IPS-18a (cell line): ENCODE results near the gene KLHL12.

Experiments
- H3K27ac ChIP-seq: one replicate; pipeline ENCODE4 v1.5.1; 2013; ENCODE audit warnings: low read length
- H3K27me3 ChIP-seq: one replicate; pipeline ENCODE4 v1.6.1; 2013; ENCODE audit warnings: mild to moderate bottlenecking, low read length; ENCODE audit not compliant: control insufficient read depth, insufficient read depth
- H3K36me3 ChIP-seq: one replicate; pipeline ENCODE4 v1.6.1; 2013; ENCODE audit warnings: low read depth, low read length; ENCODE audit not compliant: control insufficient read depth
- H3K4me1 ChIP-seq: one replicate; pipeline ENCODE4 v1.6.1; 2013; ENCODE audit warnings: low read depth, low read length; ENCODE audit not compliant: control insufficient read depth
- H3K4me3 ChIP-seq: one replicate; pipeline ENCODE4 v1.5.1; 2013; ENCODE audit warnings: low read length
- H3K9ac ChIP-seq: one replicate; pipeline ENCODE4 v1.6.1; 2013; ENCODE audit warnings: mild to moderate bottlenecking, low read length, moderate library complexity
- H3K9me3 ChIP-seq: one replicate; pipeline ENCODE4 v1.6.1; 2013; ENCODE audit warnings: low read depth, low read length; ENCODE audit not compliant: control insufficient read depth

KLHL12 gene

GRCh38 chr1:202926581-202927491, at the start of gene KLHL12:
Gene KLHL12, minus strand, starts transcription at chr1:202927234. Its CDS starts 2,072 bp downstream, at chr1:202925162.
- Histone ChIP-seq H3K4me3 (peak within 1 kb of the TSS; percentile 96), H3K4me1 (no peaks in the 10 kb centered on the region), H3K27me3 (no peaks in the 10 kb centered on the region), H3K27ac (peak within 1 kb of the TSS; percentile 46), H3K9ac (peak within 1 kb of the TSS; percentile 68), H3K36me3 (peaks cover 14% of the 10 kb centered on the region), H3K9me3 (no peaks in the 10 kb centered on the region)

GRCh38 chr1:202976633-202977032, 49.6 kb upstream of the KLHL12 start:
- Histone ChIP-seq H3K9me3 (no peaks in the 10 kb centered on the region), H3K4me1 (no peaks in the 10 kb centered on the region), H3K27ac (no peak overlapping the region), H3K4me3 (no peak overlapping the region), H3K27me3 (no peaks in the 10 kb centered on the region), H3K36me3 (no peaks in the 10 kb centered on the region), H3K9ac (no peak overlapping the region)

GRCh38 chr1:202974856-202975255, 47.8 kb upstream of the KLHL12 start:
- Histone ChIP-seq H3K4me1 (no peaks in the 10 kb centered on the region), H3K9ac (no peak overlapping the region), H3K9me3 (no peaks in the 10 kb centered on the region), H3K4me3 (no peak overlapping the region), H3K27ac (no peak overlapping the region), H3K27me3 (no peaks in the 10 kb centered on the region), H3K36me3 (no peaks in the 10 kb centered on the region)

DNA sequence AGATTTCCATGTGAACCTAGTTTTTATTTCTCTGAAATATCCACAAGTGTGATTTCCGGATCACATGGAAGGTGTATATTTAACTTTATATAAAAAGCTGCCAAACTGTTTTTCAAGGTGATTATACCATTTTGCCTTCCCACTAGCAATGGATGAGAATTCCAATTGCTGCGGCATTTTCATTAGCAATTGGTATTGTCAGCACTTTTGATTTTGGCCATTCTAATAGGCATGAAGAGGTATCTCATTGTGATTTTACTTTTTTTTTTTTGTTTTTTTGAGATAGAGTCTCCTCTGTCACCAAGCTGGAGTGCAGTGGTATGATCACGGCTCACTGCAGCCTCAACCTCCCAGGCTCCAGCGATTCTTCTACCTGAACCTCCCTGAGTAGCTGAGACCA, 45.0 kb upstream of the KLHL12 start:
- no peak overlapping the region for H3K9ac ChIP-seq
- H3K36me3 ChIP-seq, result no peaks in the 10 kb centered on the region
- peaks cover 4% of the 10 kb centered on the region for H3K4me1 ChIP-seq
- H3K9me3 ChIP-seq, result no peaks in the 10 kb centered on the region
- H3K4me3 ChIP-seq, result no peak overlapping the region
- peaks cover 10% of the 10 kb centered on the region for H3K27me3 ChIP-seq
- no peak overlapping the region for H3K27ac ChIP-seq

GRCh38 chr1:202968895-202969295, 41.9 kb upstream of the KLHL12 start:
- peaks cover 4% of the 10 kb centered on the region for H3K4me1 ChIP-seq
- no peak overlapping the region for H3K9ac ChIP-seq
- H3K9me3 ChIP-seq, result no peaks in the 10 kb centered on the region
- no peak overlapping the region for H3K4me3 ChIP-seq
- peaks cover 10% of the 10 kb centered on the region for H3K27me3 ChIP-seq
- H3K36me3 ChIP-seq, result peaks cover 5% of the 10 kb centered on the region
- H3K27ac ChIP-seq, result no peak overlapping the region

- Histone ChIP-seq H3K4me1 (peaks cover 4% of the 10 kb centered on the region), H3K27ac (no peak overlapping the region), H3K9me3 (no peaks in the 10 kb centered on the region), H3K27me3 (peaks cover 10% of the 10 kb centered on the region), H3K4me3 (peak overlapping the region; percentile 68), H3K36me3 (peaks cover 5% of the 10 kb centered on the region), H3K9ac (no peak overlapping the region)
Observed at GRCh38 chr1:202968351-202968750, 41.3 kb upstream of the KLHL12 start.

GRCh38 chr1:202967684-202968281, 40.7 kb upstream of the KLHL12 start:
- H3K9ac ChIP-seq, result peak overlapping the region; percentile 51
- H3K27ac ChIP-seq, result no peak overlapping the region
- H3K36me3 ChIP-seq, result peaks cover 5% of the 10 kb centered on the region
- no peaks in the 10 kb centered on the region for H3K9me3 ChIP-seq
- peaks cover 10% of the 10 kb centered on the region for H3K27me3 ChIP-seq
- H3K4me1 ChIP-seq, result peaks cover 4% of the 10 kb centered on the region
- H3K4me3 ChIP-seq, result peak overlapping the region; percentile 68

GRCh38 chr1:202966006-202966898, 39.2 kb upstream of the KLHL12 start:
- H3K9me3 ChIP-seq, result no peaks in the 10 kb centered on the region
- peaks cover 4% of the 10 kb centered on the region for H3K4me1 ChIP-seq
- peaks cover 9% of the 10 kb centered on the region for H3K36me3 ChIP-seq
- peaks cover 10% of the 10 kb centered on the region for H3K27me3 ChIP-seq
- H3K4me3 ChIP-seq, result peak overlapping the region; percentile 79
- H3K9ac ChIP-seq, result peak overlapping the region; percentile 68
- no peak overlapping the region for H3K27ac ChIP-seq

GRCh38 chr1:202965422-202965821, 38.4 kb upstream of the KLHL12 start:
- H3K27ac ChIP-seq, result no peak overlapping the region
- peaks cover 10% of the 10 kb centered on the region for H3K27me3 ChIP-seq
- H3K9ac ChIP-seq, result no peak overlapping the region
- peaks cover 4% of the 10 kb centered on the region for H3K4me1 ChIP-seq
- H3K4me3 ChIP-seq, result no peak overlapping the region
- H3K36me3 ChIP-seq, result peaks cover 9% of the 10 kb centered on the region
- no peaks in the 10 kb centered on the region for H3K9me3 ChIP-seq

DNA sequence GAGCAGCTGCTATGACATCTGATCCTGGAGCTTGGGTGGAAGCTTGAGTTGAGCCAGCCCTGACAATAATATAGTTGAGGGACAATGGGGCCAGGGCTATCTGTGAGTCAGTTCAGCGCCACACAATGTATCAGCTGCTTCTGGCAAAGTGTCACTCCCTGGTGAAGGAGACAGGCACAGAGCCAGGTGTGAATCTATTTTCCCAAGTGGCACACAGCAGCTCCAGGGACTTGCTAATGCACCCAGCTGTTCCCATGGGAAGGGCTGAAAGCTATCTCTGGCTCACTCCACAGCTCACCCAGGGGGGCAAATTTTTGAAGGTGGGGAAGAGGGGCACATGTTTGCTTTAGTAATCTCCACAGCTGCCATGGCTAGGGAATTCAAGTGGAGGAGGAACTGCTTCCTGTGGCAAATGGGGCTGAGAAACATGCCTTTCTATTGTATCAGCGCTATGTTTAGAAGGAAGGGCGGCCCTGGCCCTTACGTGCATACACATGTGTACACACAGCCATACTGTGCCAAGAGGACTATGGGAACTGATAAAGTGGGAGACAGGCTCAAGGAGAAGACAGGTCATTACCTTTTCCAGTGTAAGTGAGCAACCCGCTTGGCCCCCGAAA, 37.9 kb upstream of the KLHL12 start:
- H3K27ac ChIP-seq, result no peak overlapping the region
- H3K9me3 ChIP-seq, result no peaks in the 10 kb centered on the region
- H3K4me3 ChIP-seq, result no peak overlapping the region
- H3K27me3 ChIP-seq, result peaks cover 10% of the 10 kb centered on the region
- H3K36me3 ChIP-seq, result peaks cover 9% of the 10 kb centered on the region
- H3K9ac ChIP-seq, result no peak overlapping the region
- H3K4me1 ChIP-seq, result peaks cover 4% of the 10 kb centered on the region
